Keratinocyte (primary cell): Measurements from ENCODE around the gene CACUL1.

Source experiments
- CTCF ChIP-seq, 3 experiments: IDR thresholded peaks in 1 of 3; conservative IDR thresholded peaks in 1 of 3; optimal IDR thresholded peaks in 1 of 3; 2 replicates in 2 of 3; 3 replicates in 1 of 3; pipeline versions ENCODE3 to v1.5.1; 2011; ENCODE audit warnings: low read length in 3 of 3, mild to moderate bottlenecking in 3 of 3, moderate library complexity in 2 of 3, control low read depth in 1 of 3, inconsistent platforms in 1 of 3; ENCODE audit not compliant: insufficient read depth in 2 of 3; ENCODE audit errors: extremely low read depth in 1 of 3
- EZH2 ChIP-seq: IDR thresholded peaks from one replicate; pipeline ENCODE4 v1.6.1; 2012; ENCODE audit warnings: inconsistent platforms, mild to moderate bottlenecking, low read length, moderate library complexity

GRCh38 chr10:118754556-118755423 lies at the start of gene CACUL1:
- TF ChIP-seq CTCF (optimal IDR thresholded peaks at IDR 0.05 in 1 of 3, IDR thresholded peaks at IDR 0.05 in 1 of 3, conservative IDR thresholded peaks at IDR 0.05 in 1 of 3; ENCODE audit: extremely low read depth in 1 of 3, insufficient read depth in 2 of 3, low read length in 3 of 3) = no peak
- no peak for TF ChIP-seq EZH2
